ENCODE measurements around the gene OR8B12.
A peak's percentile ranks its signal among the peaks of the same experiment; 100 is the strongest.

Gene OR8B12, protein sequence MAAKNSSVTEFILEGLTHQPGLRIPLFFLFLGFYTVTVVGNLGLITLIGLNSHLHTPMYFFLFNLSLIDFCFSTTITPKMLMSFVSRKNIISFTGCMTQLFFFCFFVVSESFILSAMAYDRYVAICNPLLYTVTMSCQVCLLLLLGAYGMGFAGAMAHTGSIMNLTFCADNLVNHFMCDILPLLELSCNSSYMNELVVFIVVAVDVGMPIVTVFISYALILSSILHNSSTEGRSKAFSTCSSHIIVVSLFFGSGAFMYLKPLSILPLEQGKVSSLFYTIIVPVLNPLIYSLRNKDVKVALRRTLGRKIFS

GRCh38 chr11:124543554-124543953 is at the start of gene OR8B12:
Gene OR8B12 (minus strand): TSS chr11:124543654. CDS start chr11:124543654, 0 bp downstream.
- no peak for DNase-seq

DNA sequence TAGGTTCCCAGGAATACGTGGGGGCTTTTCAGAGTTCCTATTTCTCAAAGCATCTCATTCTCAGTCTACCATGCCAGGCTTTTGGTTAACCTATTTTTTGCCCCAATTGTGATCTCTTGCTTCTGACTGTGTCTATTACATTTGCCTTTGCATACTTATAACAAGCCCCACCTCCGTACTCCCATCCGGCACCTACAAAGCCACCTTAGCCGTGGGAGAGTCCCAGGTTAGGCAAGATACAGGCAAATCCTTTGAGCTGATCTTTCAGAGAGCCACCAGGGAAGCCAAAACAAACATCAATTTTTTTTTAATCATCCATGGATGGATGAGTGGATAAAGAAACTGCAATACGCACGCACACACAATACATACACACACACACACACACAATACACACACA is 49.2 kb upstream of the OR8B12 start:
- no peak for DNase-seq

DNA sequence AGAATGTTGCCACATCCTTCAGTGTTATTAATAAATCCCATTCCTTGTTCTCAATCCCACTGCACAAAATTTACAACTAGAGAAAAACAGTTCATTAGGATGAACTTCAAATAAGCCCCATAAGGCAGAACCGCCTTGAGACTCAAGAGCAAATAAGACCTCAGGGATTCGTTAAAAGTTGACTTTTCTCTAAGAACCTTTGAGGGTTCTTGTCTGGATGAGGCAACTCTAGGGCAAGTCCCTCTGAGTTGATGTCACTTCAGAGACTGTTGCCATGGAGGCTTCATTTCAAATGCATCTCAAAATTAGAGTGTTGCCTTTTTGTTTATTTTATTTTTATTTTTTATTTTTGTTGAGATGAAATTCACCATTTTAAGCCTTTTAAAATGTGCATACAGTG is 48.0 kb upstream of the OR8B12 start:
- DNase-seq: no peak

- DNase-seq: peak; percentile 42 to 78
These were observed 42.9 kb upstream of the OR8B12 start for GRCh38 chr11:124586238-124586860.

- no peak for DNase-seq
These were observed 41.4 kb upstream of the OR8B12 start for GRCh38 chr11:124584681-124585372.

- no peak for DNase-seq
These were observed 40.3 kb upstream of the OR8B12 start for GRCh38 chr11:124583781-124584180.

GRCh38 chr11:124582565-124582964 is 39.1 kb upstream of the OR8B12 start:
- DNase-seq: no peak

GRCh38 chr11:124581817-124582216 is 38.4 kb upstream of the OR8B12 start:
- DNase-seq: no peak

DNA sequence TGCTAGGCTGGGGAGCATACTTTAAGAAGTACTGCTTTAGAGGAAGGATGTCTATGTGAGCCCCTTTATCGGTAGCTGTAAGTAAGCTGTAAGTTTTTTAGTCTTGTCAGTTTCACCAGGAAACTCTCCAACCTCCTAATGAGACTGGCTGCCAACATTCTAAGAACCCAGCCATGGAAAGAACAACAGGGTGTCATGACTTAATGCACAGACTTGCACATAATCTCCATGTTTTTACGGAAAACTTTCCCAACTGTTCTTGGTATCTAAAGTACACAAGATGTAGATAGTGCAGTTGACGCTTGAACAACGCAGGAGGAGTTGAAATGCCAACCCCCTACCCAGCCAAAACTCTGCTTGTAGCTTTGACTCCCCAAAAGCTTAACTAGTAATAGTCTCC is 35.3 kb upstream of the OR8B12 start:
- no peak for DNase-seq

- DNase-seq: peak in 1 of 2 experiments; percentile 24
These were observed 34.4 kb upstream of the OR8B12 start for GRCh38 chr11:124577716-124578427.

- DNase-seq: no peak
These were observed 26.7 kb upstream of the OR8B12 start for GRCh38 chr11:124570160-124570559.

GRCh38 chr11:124569697-124570096 is 26.2 kb upstream of the OR8B12 start, which contains the start of gene OR8A1:
Gene OR8A1 (plus strand): TSS chr11:124569997. CDS start chr11:124570120, 123 bp downstream.
- DNase-seq: no peak

GRCh38 chr11:124556828-124557227 is 13.4 kb upstream of the OR8B12 start:
- DNase-seq: no peak

GRCh38 chr11:124551987-124552386 is 8.5 kb upstream of the OR8B12 start:
- DNase-seq: no peak

GRCh38 chr11:124551189-124551588 is 7.7 kb upstream of the OR8B12 start:
- DNase-seq: no peak

DNA sequence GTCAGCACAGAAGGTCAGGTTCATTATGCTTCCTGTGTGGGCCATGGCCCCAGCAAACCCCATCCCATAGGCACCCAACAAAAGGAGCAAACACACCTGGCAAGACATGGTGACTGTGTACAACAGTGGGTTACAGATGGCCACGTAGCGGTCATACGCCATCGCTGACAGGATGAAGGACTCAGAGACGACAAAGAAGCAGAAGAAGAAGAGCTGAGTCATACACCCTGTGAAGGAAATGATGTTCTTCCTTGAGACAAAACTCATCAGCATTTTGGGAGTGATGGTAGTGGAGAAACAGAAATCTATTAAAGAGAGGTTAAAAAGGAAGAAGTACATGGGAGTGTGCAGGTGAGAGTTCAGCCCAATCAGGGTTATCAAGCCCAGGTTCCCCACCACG is 309 bp downstream of the OR8B12 start:
- no peak for DNase-seq

- DNase-seq: no peak
These were observed 2.2 kb downstream of the OR8B12 start for GRCh38 chr11:124541204-124541603.

DNA sequence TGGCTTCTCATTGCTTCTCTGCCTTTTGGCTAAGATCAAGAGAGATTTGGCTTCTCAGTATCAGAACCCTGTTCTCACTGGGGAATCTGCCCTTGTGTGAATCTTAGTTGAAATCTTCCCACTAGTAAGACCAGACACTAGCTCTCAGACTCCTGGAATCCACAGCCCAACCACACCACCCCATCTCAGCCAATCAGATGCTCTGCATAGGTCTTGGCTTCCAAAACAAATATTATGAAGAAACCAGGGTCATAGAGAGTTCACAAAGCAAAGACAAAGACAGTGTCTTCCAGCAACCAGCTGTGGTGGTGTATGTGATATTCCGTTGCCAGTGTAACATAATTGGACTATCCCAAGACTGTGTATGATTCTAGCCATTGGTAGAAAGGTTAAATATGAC is 5.4 kb downstream of the OR8B12 start:
- no peak for DNase-seq

DNA sequence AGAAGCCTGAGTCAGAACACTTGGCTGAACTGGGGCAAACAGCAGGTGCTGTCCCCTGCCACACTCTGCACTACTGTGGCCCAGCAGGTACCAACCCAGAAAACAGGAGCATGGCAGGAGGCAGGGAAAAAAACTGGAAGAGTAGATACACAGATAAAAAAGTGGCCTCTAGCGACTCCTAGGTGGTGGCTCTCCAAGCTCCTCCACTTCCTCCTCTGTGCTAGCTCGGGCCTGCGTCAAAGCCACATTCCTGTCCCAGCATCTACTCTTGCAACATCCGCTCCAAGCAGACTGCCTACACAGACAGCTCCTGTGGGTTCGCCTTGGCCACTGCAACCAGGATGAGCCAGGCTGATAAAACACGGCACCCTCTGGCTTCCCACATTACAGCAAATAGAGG is 6.9 kb downstream of the OR8B12 start:
- no peak for DNase-seq

DNA sequence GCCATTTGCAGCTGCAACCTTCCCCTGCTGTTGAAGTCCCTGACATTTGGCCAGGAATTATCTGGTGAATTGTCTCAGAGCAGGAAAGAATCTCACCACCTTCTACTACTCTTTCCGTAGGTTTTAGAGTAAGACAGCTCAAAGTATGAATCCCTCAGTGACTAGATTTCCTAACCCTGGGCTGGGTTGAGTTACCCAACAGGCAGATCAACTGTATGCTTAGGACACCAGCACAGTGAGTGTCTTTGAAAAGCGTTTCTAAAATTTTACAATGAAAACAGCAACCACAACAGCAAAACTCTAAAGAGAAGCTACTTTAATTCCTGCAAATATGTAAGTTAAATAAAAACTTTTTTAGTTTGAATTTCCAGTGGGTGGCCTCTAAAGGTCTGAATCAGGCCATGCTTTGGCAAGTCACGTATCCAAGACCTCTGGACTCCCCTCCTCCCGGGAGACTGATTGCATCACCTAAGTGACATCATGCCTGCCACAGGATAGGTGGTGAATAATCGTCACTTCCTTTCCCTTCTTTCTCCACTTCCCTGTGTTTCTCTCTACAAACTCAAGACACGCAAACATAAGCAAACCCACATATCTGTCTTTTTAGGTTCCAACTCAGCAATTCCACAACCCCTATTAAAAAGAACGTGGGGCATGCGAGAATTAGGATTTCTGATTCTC is 7.8 kb downstream of the OR8B12 start:
- no peak for DNase-seq

GRCh38 chr11:124534051-124534450 is 9.4 kb downstream of the OR8B12 start:
- no peak for DNase-seq

- DNase-seq: no peak
These were observed 9.8 kb downstream of the OR8B12 start for GRCh38 chr11:124533626-124534025.

GRCh38 chr11:124520550-124520854 is 23.0 kb downstream of the OR8B12 start:
- no peak for DNase-seq

Data from NCI-H446 (cell line).